Embryonic facial prominence (tissue), 1 donor: ENCODE data around the gene ST3GAL3.

Experiments
- DNase-seq: peaks from one replicate; pipeline ENCODE4 v3.0.0-alpha.2; 2016; ENCODE audit errors: extremely low spot score

The ST3GAL3 gene

GRCh38 chr1:43913051-43913501 lies 205.7 kb downstream of the ST3GAL3 start:
- DNase-seq: no peak

- DNase-seq: no peak
Observed at GRCh38 chr1:43913666-43914360, 206.5 kb downstream of the ST3GAL3 start.

- no peak for DNase-seq
Observed at GRCh38 chr1:43914576-43915525, 207.5 kb downstream of the ST3GAL3 start.

- no peak for DNase-seq
Observed at GRCh38 chr1:43919906-43920305, 212.6 kb downstream of the ST3GAL3 start.

- DNase-seq: no peak
Observed at GRCh38 chr1:43921022-43921421, 213.7 kb downstream of the ST3GAL3 start.

- no peak for DNase-seq
Observed at GRCh38 chr1:43924516-43924915, 217.2 kb downstream of the ST3GAL3 start.

GRCh38 chr1:43925846-43926245 lies 218.5 kb downstream of the ST3GAL3 start:
- DNase-seq: no peak

GRCh38 chr1:43930168-43930948 lies 223.0 kb downstream of the ST3GAL3 start:
- no peak for DNase-seq

GRCh38 chr1:43930949-43931275 lies 223.6 kb downstream of the ST3GAL3 start:
- no peak for DNase-seq

- no peak for DNase-seq
Observed at GRCh38 chr1:43931711-43932660, 224.7 kb downstream of the ST3GAL3 start.

- no peak for DNase-seq
Observed at GRCh38 chr1:43932786-43933385, 225.6 kb downstream of the ST3GAL3 start.

- no peak for DNase-seq
Observed at GRCh38 chr1:43933386-43934100, 226.2 kb downstream of the ST3GAL3 start, which contains the start of gene ARTN. ARTN (plus strand) TSS chr1:43933801; CDS start chr1:43935657, 1,856 bp downstream.

- peak; percentile 51 for DNase-seq
Observed at GRCh38 chr1:43934101-43934985, 227.0 kb downstream of the ST3GAL3 start.

GRCh38 chr1:43934986-43935324 lies 227.6 kb downstream of the ST3GAL3 start:
- no peak for DNase-seq

GRCh38 chr1:43935711-43936427 lies 228.5 kb downstream of the ST3GAL3 start:
- no peak for DNase-seq

- no peak for DNase-seq
Observed at GRCh38 chr1:43936431-43937151, 229.3 kb downstream of the ST3GAL3 start.

- DNase-seq: no peak
Observed at GRCh38 chr1:43937179-43937865, 230.0 kb downstream of the ST3GAL3 start.
